ENCODE measurements around the gene GEMIN7. TPM values are rescaled to one million over a fixed set of nuclear protein-coding genes. Genes with fewer than 3 reads are reported as not detected.

Gene GEMIN7
- total RNA-seq, 1 donor from 2014 or later, result 46.0 TPM

DNA sequence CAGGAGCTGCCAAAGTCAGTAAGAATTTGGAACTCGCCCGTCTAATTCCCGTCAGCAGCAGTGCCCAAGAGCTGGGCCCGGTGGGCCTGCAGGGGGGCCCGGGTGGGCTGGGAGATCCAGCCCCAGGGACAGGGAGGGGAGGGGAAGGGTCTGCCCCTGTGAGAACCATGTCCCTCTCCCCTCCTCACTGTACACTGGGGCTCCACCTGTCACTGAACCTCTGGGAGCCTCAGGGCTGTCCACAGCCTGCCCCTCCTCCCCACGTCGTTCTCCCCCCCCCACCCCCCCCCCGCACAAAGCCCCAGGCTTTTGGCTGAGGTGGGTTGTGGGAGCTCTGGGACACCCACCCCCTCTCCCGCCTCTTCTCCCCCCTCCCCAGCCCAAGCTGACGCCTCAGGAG lies 11.0 kb upstream of the GEMIN7 start:
- no peak for FAIRE-seq
- H3K27me3 ChIP-seq (ENCODE audit: insufficient read depth, low read length), result no peaks in the 10 kb centered on the region
- no peak overlapping the region for H3K4me3 ChIP-seq (ENCODE audit: insufficient read depth, low read depth, low read length)
- H3K9ac ChIP-seq (ENCODE audit: low read length), result no peak overlapping the region
- no peak overlapping the region for H2AFZ ChIP-seq (ENCODE audit: low read depth, low read length)
- H3K9me3 ChIP-seq (ENCODE audit: insufficient read depth, low read depth, low read length), result no peaks in the 10 kb centered on the region
- H4K20me1 ChIP-seq (ENCODE audit: insufficient read depth, low read length), result peaks cover 19% of the 10 kb centered on the region
- H3K36me3 Mint-ChIP-seq (ENCODE audit: low read depth, unreplicated experiment), result peaks cover 20% of the 10 kb centered on the region
- H3K27me3 Mint-ChIP-seq (ENCODE audit: low read depth, unreplicated experiment), result no peaks in the 10 kb centered on the region
- H3K36me3 ChIP-seq (ENCODE audit: insufficient read depth, low read length), result peaks cover 19% of the 10 kb centered on the region
- no peak overlapping the region for H3K27ac Mint-ChIP-seq (ENCODE audit: unreplicated experiment)
- peaks cover 12% of the 10 kb centered on the region for H3K79me2 ChIP-seq (ENCODE audit: insufficient read depth, low read length)
- H3K4me2 ChIP-seq (ENCODE audit: low read length), result no peak overlapping the region
- H3K9me3 Mint-ChIP-seq (ENCODE audit: unreplicated experiment), result no peaks in the 10 kb centered on the region
- no peak overlapping the region for H3K27ac ChIP-seq (ENCODE audit: low read depth, low read length)
- TF ChIP-seq, protein P1, sequence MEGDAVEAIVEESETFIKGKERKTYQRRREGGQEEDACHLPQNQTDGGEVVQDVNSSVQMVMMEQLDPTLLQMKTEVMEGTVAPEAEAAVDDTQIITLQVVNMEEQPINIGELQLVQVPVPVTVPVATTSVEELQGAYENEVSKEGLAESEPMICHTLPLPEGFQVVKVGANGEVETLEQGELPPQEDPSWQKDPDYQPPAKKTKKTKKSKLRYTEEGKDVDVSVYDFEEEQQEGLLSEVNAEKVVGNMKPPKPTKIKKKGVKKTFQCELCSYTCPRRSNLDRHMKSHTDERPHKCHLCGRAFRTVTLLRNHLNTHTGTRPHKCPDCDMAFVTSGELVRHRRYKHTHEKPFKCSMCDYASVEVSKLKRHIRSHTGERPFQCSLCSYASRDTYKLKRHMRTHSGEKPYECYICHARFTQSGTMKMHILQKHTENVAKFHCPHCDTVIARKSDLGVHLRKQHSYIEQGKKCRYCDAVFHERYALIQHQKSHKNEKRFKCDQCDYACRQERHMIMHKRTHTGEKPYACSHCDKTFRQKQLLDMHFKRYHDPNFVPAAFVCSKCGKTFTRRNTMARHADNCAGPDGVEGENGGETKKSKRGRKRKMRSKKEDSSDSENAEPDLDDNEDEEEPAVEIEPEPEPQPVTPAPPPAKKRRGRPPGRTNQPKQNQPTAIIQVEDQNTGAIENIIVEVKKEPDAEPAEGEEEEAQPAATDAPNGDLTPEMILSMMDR (IDR thresholded peaks at IDR 0.05; ENCODE audit: insufficient read depth, low read depth, low read length), result no peak
- no peak for DNase-seq (ENCODE audit: low read depth)
- H3K4me3 Mint-ChIP-seq (ENCODE audit: unreplicated experiment), result no peak overlapping the region
- H3K4me1 Mint-ChIP-seq (ENCODE audit: low read depth, unreplicated experiment), result no peaks in the 10 kb centered on the region
- H3K4me1 ChIP-seq (ENCODE audit: insufficient read depth, low read length), result no peaks in the 10 kb centered on the region

DNA sequence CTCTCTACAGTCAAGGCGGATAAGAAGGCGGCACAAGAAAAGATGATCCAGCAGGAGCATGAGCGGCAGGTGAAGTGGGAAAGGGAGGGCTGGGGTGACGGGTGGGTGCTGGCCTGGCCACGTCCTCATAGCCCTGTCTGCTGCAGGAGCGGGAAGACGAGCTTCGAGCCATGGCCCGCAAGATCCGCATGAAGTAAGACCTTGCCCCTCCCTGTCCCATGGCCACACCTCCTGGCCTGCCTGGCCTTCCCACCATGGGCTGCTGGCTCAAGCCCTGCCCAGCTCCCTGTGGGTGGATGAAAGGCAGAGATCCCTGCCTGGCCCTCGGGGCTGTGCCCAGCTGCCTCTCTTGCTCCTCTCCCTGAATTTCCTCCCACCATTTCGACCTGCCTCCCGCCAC lies 10.0 kb upstream of the GEMIN7 start:
- Histone ChIP-seq H3K9me3 (ENCODE audit: insufficient read depth, low read depth, low read length) (no peaks in the 10 kb centered on the region), H3K79me2 (ENCODE audit: insufficient read depth, low read length) (peaks cover 12% of the 10 kb centered on the region), H3K27ac (ENCODE audit: low read depth, low read length) (no peak overlapping the region), H3K36me3 (ENCODE audit: insufficient read depth, low read length) (peaks cover 19% of the 10 kb centered on the region), H3K27me3 (ENCODE audit: insufficient read depth, low read length) (no peaks in the 10 kb centered on the region), H3K4me2 (ENCODE audit: low read length) (no peak overlapping the region), H3K4me1 (ENCODE audit: insufficient read depth, low read length) (no peaks in the 10 kb centered on the region), H2AFZ (ENCODE audit: low read depth, low read length) (no peak overlapping the region), H3K9ac (ENCODE audit: low read length) (no peak overlapping the region), H3K4me3 (ENCODE audit: insufficient read depth, low read depth, low read length) (no peak overlapping the region), H4K20me1 (ENCODE audit: insufficient read depth, low read length) (peaks cover 19% of the 10 kb centered on the region)
- Mint-ChIP-seq H3K36me3 (ENCODE audit: low read depth, unreplicated experiment) (peaks cover 20% of the 10 kb centered on the region), H3K9me3 (ENCODE audit: unreplicated experiment) (no peaks in the 10 kb centered on the region), H3K4me1 (ENCODE audit: low read depth, unreplicated experiment) (no peaks in the 10 kb centered on the region), H3K4me3 (ENCODE audit: unreplicated experiment) (no peak overlapping the region), H3K27ac (ENCODE audit: unreplicated experiment) (no peak overlapping the region), H3K27me3 (ENCODE audit: low read depth, unreplicated experiment) (no peaks in the 10 kb centered on the region)
- FAIRE-seq, result no peak
- TF ChIP-seq, protein P1 (IDR thresholded peaks at IDR 0.05; ENCODE audit: insufficient read depth, low read depth, low read length), result no peak
- no peak for TF ChIP-seq EZH2 (IDR thresholded peaks at IDR 0.05; ENCODE audit: insufficient read depth, low read length)
- DNase-seq (ENCODE audit: low read depth), result no peak

DNA sequence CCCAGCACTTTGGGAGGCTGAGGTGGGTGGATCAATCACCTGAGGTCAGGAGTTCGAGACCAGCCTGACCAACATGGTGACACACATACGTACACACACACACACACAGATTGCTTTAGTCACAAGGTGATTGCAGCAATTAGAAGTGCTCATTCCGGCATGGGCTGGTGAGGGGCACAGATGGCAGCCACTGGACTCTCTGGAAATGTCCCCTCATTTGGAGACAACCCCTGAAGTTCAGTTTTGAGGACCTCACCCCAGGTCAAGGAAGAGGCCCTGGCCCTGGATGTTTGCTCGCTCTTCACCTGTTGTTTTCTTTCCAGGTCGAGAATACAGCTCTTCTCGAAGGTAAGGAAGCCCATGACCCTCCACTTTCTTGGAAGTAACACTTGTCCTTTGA lies 8.8 kb upstream of the GEMIN7 start:
- H3K9me3 ChIP-seq (ENCODE audit: insufficient read depth, low read depth, low read length), result no peaks in the 10 kb centered on the region
- Mint-ChIP-seq H3K4me3 (ENCODE audit: unreplicated experiment) (no peak overlapping the region), H3K27ac (ENCODE audit: unreplicated experiment) (no peak overlapping the region), H3K4me1 (ENCODE audit: low read depth, unreplicated experiment) (no peaks in the 10 kb centered on the region), H3K27me3 (ENCODE audit: low read depth, unreplicated experiment) (peaks cover 3% of the 10 kb centered on the region), H3K36me3 (ENCODE audit: low read depth, unreplicated experiment) (peaks cover 20% of the 10 kb centered on the region), H3K9me3 (ENCODE audit: unreplicated experiment) (no peaks in the 10 kb centered on the region)
- H3K4me1 ChIP-seq (ENCODE audit: insufficient read depth, low read length), result no peaks in the 10 kb centered on the region
- H4K20me1 ChIP-seq (ENCODE audit: insufficient read depth, low read length), result peaks cover 19% of the 10 kb centered on the region
- TF ChIP-seq, protein P1 (IDR thresholded peaks at IDR 0.05; ENCODE audit: insufficient read depth, low read depth, low read length), result no peak
- no peak overlapping the region for H3K4me2 ChIP-seq (ENCODE audit: low read length)
- FAIRE-seq, result no peak
- H3K27me3 ChIP-seq (ENCODE audit: insufficient read depth, low read length), result no peaks in the 10 kb centered on the region
- no peak overlapping the region for H2AFZ ChIP-seq (ENCODE audit: low read depth, low read length)
- no peak for DNase-seq (ENCODE audit: low read depth)
- H3K9ac ChIP-seq (ENCODE audit: low read length), result no peak overlapping the region
- H3K79me2 ChIP-seq (ENCODE audit: insufficient read depth, low read length), result peaks cover 10% of the 10 kb centered on the region
- no peak overlapping the region for H3K27ac ChIP-seq (ENCODE audit: low read depth, low read length)
- no peak overlapping the region for H3K4me3 ChIP-seq (ENCODE audit: insufficient read depth, low read depth, low read length)
- peaks cover 16% of the 10 kb centered on the region for H3K36me3 ChIP-seq (ENCODE audit: insufficient read depth, low read length)

Data from astrocyte (in vitro differentiated cells and primary cell).